SU-DHL-6 (cell line): ENCODE data around the gene IDS.

Source experiments
- H2AFZ ChIP-seq: fragments of 200-600 bp; sonication (generic); 2 replicates; pipeline ENCODE4 v1.6.1; 2014; ENCODE audit warnings: low read depth, mild to moderate bottlenecking, moderate library complexity, mixed read lengths, antibody characterized with exemption, low read length; ENCODE audit not compliant: severe bottlenecking
- H3F3A ChIP-seq: fragments of 200-600 bp; shearing (Covaris generic); 2 replicates; pipeline ENCODE4 v1.6.0; 2016; ENCODE audit warnings: antibody characterized with exemption, mild to moderate bottlenecking; ENCODE audit not compliant: insufficient read depth
- H3K27ac ChIP-seq: fragments of 200-600 bp; sonication (generic); 2 replicates; pipeline ENCODE4 v1.5.1; 2016; ENCODE audit warnings: low read depth, mild to moderate bottlenecking, low read length, moderate library complexity, mixed read lengths
- H3K27me3 ChIP-seq: fragments of 200-600 bp; sonication (generic), shearing (Covaris generic); 2 replicates; pipeline ENCODE4 v1.6.0; 2014; ENCODE audit warnings: mild to moderate bottlenecking, low read length
- H3K36me3 ChIP-seq: fragments of 200-600 bp; sonication (generic); 2 replicates; pipeline ENCODE4 v1.6.1; 2014; ENCODE audit warnings: mild to moderate bottlenecking, low read length, mixed read lengths
- H3K4me2 ChIP-seq: fragments of 300-600, 200-600 bp; shearing (Covaris generic), sonication (generic); 2 replicates; pipeline ENCODE4 v1.6.0; 2014; ENCODE audit warnings: low read length, low read depth, mild to moderate bottlenecking; ENCODE audit not compliant: poor library complexity, severe bottlenecking
- H3K4me3 ChIP-seq: fragments of 200-600 bp; sonication (generic); 2 replicates; pipeline ENCODE4 v1.5.1; 2014; ENCODE audit warnings: antibody characterized with exemption, low read length, mild to moderate bottlenecking, mixed read lengths; ENCODE audit not compliant: insufficient read depth, poor library complexity, severe bottlenecking
- H3K79me2 ChIP-seq: fragments of 200-600 bp; sonication (generic); 2 replicates; pipeline ENCODE4 v1.6.1; 2014; ENCODE audit warnings: mild to moderate bottlenecking, low read length, moderate library complexity; ENCODE audit not compliant: insufficient read depth
- H3K9ac ChIP-seq: fragments of 200-600 bp; sonication (generic); 2 replicates; pipeline ENCODE4 v1.7.0; 2014; ENCODE audit warnings: mild to moderate bottlenecking, low read length
- H3K9me2 ChIP-seq: fragments of 200-600 bp; sonication (generic); replicated peaks from 2 replicates; pipeline ENCODE4 v1.6.1; 2014; ENCODE audit warnings: low read length; ENCODE audit not compliant: insufficient read depth
- H3K9me3 ChIP-seq: fragments of 200-600 bp; sonication (generic); 2 replicates; pipeline ENCODE4 v1.6.1; 2014; ENCODE audit warnings: low read length, mixed read lengths; ENCODE audit not compliant: insufficient read depth
- H4K20me1 ChIP-seq: fragments of 200-600 bp; sonication (generic); 2 replicates; pipeline ENCODE4 v1.6.1; 2014; ENCODE audit warnings: low read depth, mild to moderate bottlenecking, antibody characterized with exemption, low read length, moderate library complexity, mixed read lengths
- CTCF ChIP-seq: fragments of 200-600 bp; sonication (generic); IDR thresholded peaks from one replicate; pipeline ENCODE4 v1.5.1; 2017; ENCODE audit warnings: antibody characterized with exemption, mild to moderate bottlenecking, low read length, moderate library complexity; ENCODE audit not compliant: insufficient read depth, poor library complexity, severe bottlenecking
- EZH2phosphoT487 ChIP-seq: fragments of 200-600 bp; sonication (generic), shearing (Covaris generic); conservative IDR thresholded peaks from 2 replicates; pipeline ENCODE4 v1.6.1; 2018; ENCODE audit warnings: mild to moderate bottlenecking, antibody characterized with exemption, low read length, moderate library complexity, mixed read lengths

Gene IDS

GRCh38 chrX:149513825-149514428 is 8.8 kb upstream of the IDS start:
- Histone ChIP-seq H3F3A (no peaks in the 10 kb centered on the region), H3K9me2 (no peaks in the 10 kb centered on the region), H3K9me3 (no peaks in the 10 kb centered on the region), H3K27ac (no peak overlapping the region), H4K20me1 (no peaks in the 10 kb centered on the region), H2AFZ (no peak overlapping the region), H3K27me3 (no peaks in the 10 kb centered on the region), H3K36me3 (no peaks in the 10 kb centered on the region), H3K4me2 (no peak overlapping the region), H3K4me3 (no peak overlapping the region), H3K79me2 (no peaks in the 10 kb centered on the region), H3K9ac (no peak overlapping the region)
- TF ChIP-seq CTCF (no peak), EZH2phosphoT487 (no peak)

GRCh38 chrX:149512225-149512885 is 7.2 kb upstream of the IDS start:
- Histone ChIP-seq H3K27me3 (no peaks in the 10 kb centered on the region), H3F3A (no peaks in the 10 kb centered on the region), H3K4me3 (no peak overlapping the region), H2AFZ (no peak overlapping the region), H4K20me1 (no peaks in the 10 kb centered on the region), H3K27ac (no peak overlapping the region), H3K9me3 (no peaks in the 10 kb centered on the region), H3K9ac (no peak overlapping the region), H3K4me2 (no peak overlapping the region), H3K36me3 (no peaks in the 10 kb centered on the region), H3K79me2 (no peaks in the 10 kb centered on the region), H3K9me2 (no peaks in the 10 kb centered on the region)
- TF ChIP-seq EZH2phosphoT487 (no peak), CTCF (peak; percentile 30)

- Histone ChIP-seq H3K79me2 (no peaks in the 10 kb centered on the region), H3K9ac (no peak overlapping the region), H3K4me2 (no peak overlapping the region), H3K27me3 (no peaks in the 10 kb centered on the region), H4K20me1 (no peaks in the 10 kb centered on the region), H3K4me3 (no peak overlapping the region), H2AFZ (no peak overlapping the region), H3K9me2 (no peaks in the 10 kb centered on the region), H3F3A (no peaks in the 10 kb centered on the region), H3K9me3 (no peaks in the 10 kb centered on the region), H3K27ac (no peak overlapping the region), H3K36me3 (no peaks in the 10 kb centered on the region)
- no peak for TF ChIP-seq EZH2phosphoT487
- no peak for TF ChIP-seq CTCF
Measured at GRCh38 chrX:149511081-149511480, 6.0 kb upstream of the IDS start.
